SK-N-SH (cell line): ENCODE results near the gene MCC. TPM values are rescaled to one million over a fixed set of nuclear protein-coding genes. Genes with fewer than 3 reads are reported as not detected.

Source experiments
- CTCF ChIA-PET: fragments of 300-600, 350-600 bp; formaldehyde crosslinking; extraction: SDS; loops from one replicate; lab custom pipeline; 2021; lab: Yijun Ruan, JAX
- POLR2A ChIA-PET: fragments of 350-600 bp; sonication (Branson Sonifier 250); formaldehyde crosslinking; extraction: SDS; loops from one replicate; lab custom pipeline; 2020; ENCODE audit warnings: antibody characterized with exemption, inconsistent platforms; lab: Yijun Ruan, JAX
- DNase-seq: peaks from one replicate; pipeline ENCODE4 v3.0.0; 2012
- H2AFZ ChIP-seq: fragments of 200-600 bp; sonication (generic); 2 replicates; pipeline ENCODE4 v1.8.1; 2016; ENCODE audit warnings: antibody characterized with exemption, mild to moderate bottlenecking, low read depth
- H3F3A ChIP-seq: fragments of 200-600 bp; sonication (generic); replicated peaks from 2 replicates; pipeline ENCODE3; 2016; ENCODE audit warnings: antibody characterized with exemption, mild to moderate bottlenecking; ENCODE audit not compliant: insufficient read depth
- H3K27ac ChIP-seq, 2 experiments: fragments of 200-500 bp in 1 of 2; fragments of 200-600 bp in 1 of 2; sonication (Bioruptor generic) in 1 of 2; sonication (generic), shearing (Covaris generic) in 1 of 2; 2 replicates each; pipeline versions ENCODE4 v1.5.1 to v1.6.1; 2014 to 2016; ENCODE audit warnings: low read depth in 2 of 2, inconsistent platforms in 1 of 2, low read length in 1 of 2, mild to moderate bottlenecking in 1 of 2, mixed read lengths in 1 of 2
- H3K27me3 ChIP-seq: fragments of 200-600 bp; sonication (generic), shearing (Covaris generic); 2 replicates; pipeline ENCODE4 v1.6.1; 2016; ENCODE audit warnings: mixed run types; ENCODE audit not compliant: insufficient read depth
- H3K36me3 ChIP-seq, 2 experiments: fragments of 200-500 bp in 1 of 2; fragments of 200-600 bp in 1 of 2; sonication (Bioruptor generic) in 1 of 2; sonication (generic) in 1 of 2; replicated peaks in 1 of 2; 2 replicates each; pipeline versions ENCODE3 to v1.5.1; 2014 to 2016; ENCODE audit warnings: low read length in 1 of 2, mild to moderate bottlenecking in 1 of 2; ENCODE audit not compliant: insufficient read depth in 2 of 2, control insufficient read depth in 1 of 2
- H3K4me1 ChIP-seq, 2 experiments: fragments of 200-500 bp in 1 of 2; fragments of 200-600 bp in 1 of 2; sonication (Bioruptor generic) in 1 of 2; sonication (generic), shearing (Covaris generic) in 1 of 2; 2 replicates each; pipeline versions ENCODE4 v1.5.1 to v1.6.1; 2014 to 2016; ENCODE audit warnings: low read depth in 1 of 2, low read length in 1 of 2, mixed run types in 1 of 2; ENCODE audit not compliant: insufficient read depth in 2 of 2, control insufficient read depth in 1 of 2
- H3K4me2 ChIP-seq: fragments of 200-600 bp; sonication (generic), shearing (Covaris generic); 2 replicates; pipeline ENCODE4 v1.6.1; 2017; ENCODE audit warnings: mixed run types
- H3K4me3 ChIP-seq, 2 experiments: fragments of 200-500 bp in 1 of 2; fragments of 200-600 bp in 1 of 2; sonication (Bioruptor generic) in 1 of 2; sonication (generic), shearing (Covaris generic) in 1 of 2; 2 replicates each; pipeline versions ENCODE4 v1.5.1 to v1.8.1; 2014 to 2016; ENCODE audit warnings: low read depth in 2 of 2, inconsistent platforms in 1 of 2, low read length in 1 of 2, mild to moderate bottlenecking in 1 of 2, mixed read lengths in 1 of 2, moderate library complexity in 1 of 2
- H3K79me2 ChIP-seq: fragments of 200-600 bp; sonication (generic); 2 replicates; pipeline ENCODE4 v1.8.1; 2017; ENCODE audit warnings: mild to moderate bottlenecking; ENCODE audit not compliant: insufficient read depth
- H3K9ac ChIP-seq: fragments of 200-600 bp; sonication (generic); 2 replicates; pipeline ENCODE4 v1.6.1; 2017; ENCODE audit warnings: mixed run types
- H3K9me2 ChIP-seq: fragments of 200-600 bp; sonication (generic); 2 replicates; pipeline ENCODE4 v1.6.1; 2017; ENCODE audit warnings: mixed run types
- H3K9me3 ChIP-seq: fragments of 200-600 bp; sonication (generic); 2 replicates; pipeline ENCODE4 v1.6.1; 2017; ENCODE audit warnings: mixed run types, mild to moderate bottlenecking, moderate library complexity
- H4K20me1 ChIP-seq: fragments of 200-600 bp; sonication (generic); 2 replicates; pipeline ENCODE4 v1.6.1; 2017; ENCODE audit warnings: mild to moderate bottlenecking, mixed run types; ENCODE audit not compliant: insufficient read depth
- CHD2 ChIP-seq: fragments of 150-350 bp; IDR thresholded peaks from 2 replicates; pipeline ENCODE4 v1.6.1; 2018; ENCODE audit warnings: low read length; ENCODE audit not compliant: partially characterized antibody
- EP300 ChIP-seq, 2 experiments: IDR thresholded peaks; 2 replicates each; pipeline versions ENCODE4 v1.4.0 to v1.6.1; 2012; ENCODE audit warnings: borderline replicate concordance in 1 of 2, low read depth in 1 of 2, low read length in 1 of 2
- FOSL2 ChIP-seq: IDR thresholded peaks from 2 replicates; pipeline ENCODE4 v1.4.0; 2012; ENCODE audit warnings: low read depth, mild to moderate bottlenecking, moderate library complexity, borderline replicate concordance
- FOXJ3 ChIP-seq: sonication (generic); formaldehyde crosslinking; IDR thresholded peaks from 2 replicates; pipeline ENCODE4 v1.5.1; 2020; ENCODE audit warnings: mild to moderate bottlenecking, missing genetic modification reagents
- GABPA ChIP-seq: IDR thresholded peaks from 2 replicates; pipeline ENCODE4 v1.4.0; 2012; ENCODE audit warnings: low read depth, mild to moderate bottlenecking
- GATA2 ChIP-seq: sonication (generic); formaldehyde crosslinking; IDR thresholded peaks from 2 replicates; pipeline ENCODE4 v1.5.0; 2020; ENCODE audit warnings: mild to moderate bottlenecking, missing genetic modification reagents
- MEF2A ChIP-seq: IDR thresholded peaks from 2 replicates; pipeline ENCODE4 v1.4.0; 2012; ENCODE audit warnings: low read depth, borderline replicate concordance
- NFIC ChIP-seq: IDR thresholded peaks from 2 replicates; pipeline ENCODE4 v1.4.0; 2012; ENCODE audit warnings: borderline replicate concordance
- RCOR1 ChIP-seq: fragments of 150-350 bp; IDR thresholded peaks from 2 replicates; pipeline ENCODE4 v1.6.1; 2017; ENCODE audit warnings: antibody characterized with exemption, low read length
- REST ChIP-seq: IDR thresholded peaks from 2 replicates; pipeline ENCODE4 v1.6.1; 2012; ENCODE audit warnings: mild to moderate bottlenecking, low read depth, low read length, moderate library complexity
- RFX5 ChIP-seq: IDR thresholded peaks from 2 replicates; pipeline ENCODE4 v1.6.1; 2012; ENCODE audit warnings: mild to moderate bottlenecking, improper control_type of control experiment, low read length
- RXRA ChIP-seq: IDR thresholded peaks from 2 replicates; pipeline ENCODE4 v1.4.0; 2012; ENCODE audit warnings: low read depth, mild to moderate bottlenecking, borderline replicate concordance
- SMC3 ChIP-seq: IDR thresholded peaks from 2 replicates; pipeline ENCODE4 v1.6.1; 2012; ENCODE audit warnings: low read depth, low read length, improper control_type of control experiment
- TAF1 ChIP-seq: IDR thresholded peaks from 2 replicates; pipeline ENCODE4 v1.6.1; 2012; ENCODE audit warnings: low read depth, mild to moderate bottlenecking, low read length, moderate library complexity, borderline replicate concordance
- TEAD4 ChIP-seq: IDR thresholded peaks from 2 replicates; pipeline ENCODE4 v1.4.0; 2012; ENCODE audit warnings: mild to moderate bottlenecking, borderline replicate concordance; ENCODE audit not compliant: insufficient read depth
- USF1 ChIP-seq: IDR thresholded peaks from 2 replicates; pipeline ENCODE4 v1.4.0; 2012; ENCODE audit warnings: low read depth, borderline replicate concordance
- YY1 ChIP-seq: IDR thresholded peaks from 2 replicates; pipeline ENCODE4 v1.4.0; 2012; ENCODE audit warnings: low read depth, mild to moderate bottlenecking
- WGBS: methylation state at CpG from one replicate; pipeline ENCODE4 v1.1.6; 2017; ENCODE audit warnings: low lambda C conversion rate; 5-methylcytosine and 5-hydroxymethylcytosine counted together
- polyA plus RNA-seq, 3 experiments: library from polyadenylated mRNA; depleted of rRNA; stranded (reverse); fragments of >200 nt; gene quantifications; 2 replicates each; pipeline ENCODE4 v1.2.3, GENCODE V29; 2012
- TF ChIP-seq, protein P1 (sequence below): fragments of 200-600 bp; sonication (generic); IDR thresholded peaks from 2 replicates; pipeline ENCODE4 v1.6.1; 2017; ENCODE audit warnings: antibody characterized with exemption, mild to moderate bottlenecking, moderate library complexity
- TF ChIP-seq, protein P2 (sequence below): IDR thresholded peaks from 2 replicates; pipeline ENCODE4; 2012

MCC gene
- polyA plus RNA-seq, 1 of the 3 experiments (the other 2 are of a cell fraction): 3.6 TPM

DNA sequence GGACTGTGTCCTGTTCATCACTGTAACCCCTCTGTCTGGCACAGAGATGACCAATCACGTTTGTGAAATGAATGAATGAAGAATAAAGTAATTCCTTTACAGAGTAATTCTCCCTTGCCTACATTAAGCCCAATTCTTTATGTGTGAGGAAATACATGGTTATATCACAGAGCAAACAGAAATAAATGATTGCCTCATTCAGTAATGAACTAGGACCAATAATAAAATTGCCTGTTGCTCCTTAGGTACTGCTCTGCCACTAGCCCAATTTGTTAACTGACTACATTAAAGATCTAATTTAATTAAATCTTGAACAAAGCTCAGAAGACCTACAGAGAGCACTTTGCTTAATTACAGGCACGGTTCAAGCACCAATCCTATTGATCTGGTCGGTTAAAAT, 389.9 kb downstream of the MCC start:
- TF ChIP-seq REST: no peak
- no peak for TF ChIP-seq RFX5
- TF ChIP-seq RXRA: no peak
- no peak for TF ChIP-seq FOXJ3
- TF ChIP-seq RCOR1: no peak
- TF ChIP-seq, protein P1, sequence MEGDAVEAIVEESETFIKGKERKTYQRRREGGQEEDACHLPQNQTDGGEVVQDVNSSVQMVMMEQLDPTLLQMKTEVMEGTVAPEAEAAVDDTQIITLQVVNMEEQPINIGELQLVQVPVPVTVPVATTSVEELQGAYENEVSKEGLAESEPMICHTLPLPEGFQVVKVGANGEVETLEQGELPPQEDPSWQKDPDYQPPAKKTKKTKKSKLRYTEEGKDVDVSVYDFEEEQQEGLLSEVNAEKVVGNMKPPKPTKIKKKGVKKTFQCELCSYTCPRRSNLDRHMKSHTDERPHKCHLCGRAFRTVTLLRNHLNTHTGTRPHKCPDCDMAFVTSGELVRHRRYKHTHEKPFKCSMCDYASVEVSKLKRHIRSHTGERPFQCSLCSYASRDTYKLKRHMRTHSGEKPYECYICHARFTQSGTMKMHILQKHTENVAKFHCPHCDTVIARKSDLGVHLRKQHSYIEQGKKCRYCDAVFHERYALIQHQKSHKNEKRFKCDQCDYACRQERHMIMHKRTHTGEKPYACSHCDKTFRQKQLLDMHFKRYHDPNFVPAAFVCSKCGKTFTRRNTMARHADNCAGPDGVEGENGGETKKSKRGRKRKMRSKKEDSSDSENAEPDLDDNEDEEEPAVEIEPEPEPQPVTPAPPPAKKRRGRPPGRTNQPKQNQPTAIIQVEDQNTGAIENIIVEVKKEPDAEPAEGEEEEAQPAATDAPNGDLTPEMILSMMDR: no peak
- TF ChIP-seq GATA2 (CRISPR knock-in tag): no peak
- TF ChIP-seq MEF2A: no peak
- no peak for TF ChIP-seq SMC3
- no peak for TF ChIP-seq YY1
- TF ChIP-seq CHD2: no peak
- TF ChIP-seq TAF1: no peak
- TF ChIP-seq FOSL2: no peak
- TF ChIP-seq, protein P2, sequence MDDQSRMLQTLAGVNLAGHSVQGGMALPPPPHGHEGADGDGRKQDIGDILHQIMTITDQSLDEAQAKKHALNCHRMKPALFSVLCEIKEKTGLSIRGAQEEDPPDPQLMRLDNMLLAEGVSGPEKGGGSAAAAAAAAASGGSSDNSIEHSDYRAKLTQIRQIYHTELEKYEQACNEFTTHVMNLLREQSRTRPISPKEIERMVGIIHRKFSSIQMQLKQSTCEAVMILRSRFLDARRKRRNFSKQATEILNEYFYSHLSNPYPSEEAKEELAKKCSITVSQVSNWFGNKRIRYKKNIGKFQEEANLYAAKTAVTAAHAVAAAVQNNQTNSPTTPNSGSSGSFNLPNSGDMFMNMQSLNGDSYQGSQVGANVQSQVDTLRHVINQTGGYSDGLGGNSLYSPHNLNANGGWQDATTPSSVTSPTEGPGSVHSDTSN: no peak
- TF ChIP-seq GABPA: no peak
- no peak for TF ChIP-seq TEAD4
- no peak for TF ChIP-seq EP300 (IDR thresholded peaks at IDR 0.05; ENCODE audit: borderline replicate concordance in 1 of 2, low read depth in 1 of 2, low read length in 1 of 2)
- TF ChIP-seq USF1: no peak
- no peak for TF ChIP-seq NFIC
- WGBS: 21% methylated on average over 3 of the region's 3 CpGs
- no peak overlapping the region for H3K9ac ChIP-seq

More for the DNA sequence above, 389.9 kb downstream of the MCC start:
- Histone ChIP-seq H3K4me2 (no peak overlapping the region), H3K9me3 (no peaks in the 10 kb centered on the region), H3K27ac (no peak overlapping the region), H3K4me1 (peaks cover 0 to 6% of the 10 kb centered on the region in 2 experiments; a peak in 1 of 4 replicates), H3K4me3 (no peak overlapping the region), H2AFZ (no peak overlapping the region), H3K27me3 (no peaks in the 10 kb centered on the region), H3K79me2 (no peaks in the 10 kb centered on the region), H3K9me2 (no peaks in the 10 kb centered on the region), H3F3A (no peaks in the 10 kb centered on the region), H3K36me3 (no peaks in the 10 kb centered on the region), H4K20me1 (no peaks in the 10 kb centered on the region)
- ChIA-PET CTCF (interaction anchor here (2.4 kb wide), 1 partner anchor 8 kb away, joined by 5 read pairs; no protein-coding TSS in a partner anchor), POLR2A (no interaction called here)
- DNase-seq: no peak
